SH-SY5Y (cell line): ENCODE results near the gene SLC44A1.

ENCODE experiments used
- GATA2 ChIP-seq: IDR thresholded peaks from 2 replicates; pipeline ENCODE4 v1.6.1; 2011; ENCODE audit warnings: mild to moderate bottlenecking, low read depth, low read length
- GATA3 ChIP-seq: IDR thresholded peaks from 2 replicates; pipeline ENCODE4 v1.6.1; 2011; ENCODE audit warnings: low read depth, mild to moderate bottlenecking, low read length, moderate library complexity

- TF ChIP-seq GATA3 (no peak), GATA2 (no peak)
These were observed 93.9 kb downstream of the SLC44A1 start for GRCh38 chr9:105338308-105338707.
